Kidney capillary endothelial cell (primary cell): ENCODE measurements around the gene TKFC.

ENCODE experiments used
- DNase-seq: peaks from one replicate; pipeline ENCODE4 v3.0.0-alpha.2; 2018; ENCODE audit warnings: low spot score

The TKFC gene

GRCh38 chr11:61345170-61345610 lies 12.2 kb downstream of the TKFC start:
- no peak for DNase-seq

- DNase-seq: no peak
Observed at GRCh38 chr11:61345954-61346843, 13.2 kb downstream of the TKFC start.

- DNase-seq: peak; percentile 61
Observed at GRCh38 chr11:61347916-61348461, 15.0 kb downstream of the TKFC start.

GRCh38 chr11:61349189-61349751 lies 16.2 kb downstream of the TKFC start:
- no peak for DNase-seq

GRCh38 chr11:61349916-61350315 lies 16.9 kb downstream of the TKFC start:
- DNase-seq: no peak

GRCh38 chr11:61350336-61350735 lies 17.3 kb downstream of the TKFC start:
- no peak for DNase-seq

GRCh38 chr11:61350803-61351202 lies 17.8 kb downstream of the TKFC start:
- no peak for DNase-seq

GRCh38 chr11:61352038-61352437 lies 19.0 kb downstream of the TKFC start:
- DNase-seq: no peak

GRCh38 chr11:61353131-61354067 lies 20.4 kb downstream of the TKFC start:
- no peak for DNase-seq

GRCh38 chr11:61354208-61354607 lies 21.2 kb downstream of the TKFC start:
- DNase-seq: no peak

GRCh38 chr11:61356706-61357105 lies 23.7 kb downstream of the TKFC start:
- DNase-seq: no peak

- no peak for DNase-seq
Observed at GRCh38 chr11:61357233-61357893, 24.3 kb downstream of the TKFC start.

GRCh38 chr11:61357894-61358239 lies 24.8 kb downstream of the TKFC start:
- DNase-seq: no peak

GRCh38 chr11:61358566-61358965 lies 25.5 kb downstream of the TKFC start:
- DNase-seq: no peak

GRCh38 chr11:61359516-61359915 lies 26.5 kb downstream of the TKFC start:
- DNase-seq: no peak

GRCh38 chr11:61361237-61361740 lies 28.3 kb downstream of the TKFC start:
- DNase-seq: no peak

GRCh38 chr11:61361741-61362541 lies 28.9 kb downstream of the TKFC start, which contains the start of the genes CYB561A3 and TMEM138:
CYB561A3 (minus strand) TSS chr11:61361882; CDS start chr11:61356713, 5,169 bp downstream.
TMEM138 (plus strand) TSS chr11:61362374; CDS start chr11:61364391, 2,017 bp downstream.
- DNase-seq: peak; percentile 91

- DNase-seq: no peak
Observed at GRCh38 chr11:61362542-61362875, 29.5 kb downstream of the TKFC start.

GRCh38 chr11:61364012-61364675 lies 31.1 kb downstream of the TKFC start:
- no peak for DNase-seq

- no peak for DNase-seq
Observed at GRCh38 chr11:61367406-61367805, 34.4 kb downstream of the TKFC start.
